NCI-H2227 (cell line): ENCODE results near the gene STPG4.

Experiments used
- DNase-seq: peaks from one replicate; lab custom pipeline; 2025; ENCODE audit not compliant: unreplicated experiment; lab: John Stamatoyannopoulos, UW

Gene STPG4

DNA sequence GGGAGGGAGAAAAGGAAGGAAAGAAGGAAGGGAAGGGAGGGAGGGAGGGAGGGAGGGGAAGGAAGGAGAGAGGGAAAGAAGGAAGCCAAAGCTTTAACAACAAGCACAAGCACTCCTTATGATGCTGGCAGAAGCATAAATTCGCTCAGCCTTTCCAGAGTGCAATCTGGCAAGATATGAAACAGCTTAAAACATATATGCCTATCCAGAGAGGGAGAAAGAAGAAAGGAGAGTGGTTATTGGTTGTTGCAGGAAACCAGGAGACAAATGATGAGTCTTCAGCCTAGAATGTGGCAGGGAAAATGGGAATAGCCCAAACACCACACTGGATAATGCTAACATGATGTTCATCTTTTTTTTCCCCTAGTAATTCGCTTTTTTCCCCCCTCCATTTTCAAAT, 64.0 kb downstream of the STPG4 start:
- no peak for DNase-seq

DNA sequence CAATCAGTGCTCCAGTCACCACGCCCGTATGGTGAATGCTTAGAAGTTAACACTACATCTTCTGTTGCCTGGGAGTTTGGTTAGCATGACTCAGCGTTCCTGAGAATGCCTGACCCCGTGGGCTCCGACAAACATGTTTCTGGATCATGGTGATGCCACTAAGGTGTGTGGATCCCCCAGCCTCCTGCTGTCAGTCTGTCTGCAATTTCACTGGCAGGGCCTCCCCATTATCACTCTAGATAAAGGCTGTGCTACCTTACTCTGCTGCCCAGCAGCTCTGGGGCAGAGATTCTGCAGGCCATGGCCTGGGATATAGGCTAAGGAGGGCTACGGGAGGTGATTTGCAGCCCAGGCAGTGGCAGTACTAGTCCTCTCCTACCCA, 66.0 kb downstream of the STPG4 start:
- DNase-seq, result no peak

DNA sequence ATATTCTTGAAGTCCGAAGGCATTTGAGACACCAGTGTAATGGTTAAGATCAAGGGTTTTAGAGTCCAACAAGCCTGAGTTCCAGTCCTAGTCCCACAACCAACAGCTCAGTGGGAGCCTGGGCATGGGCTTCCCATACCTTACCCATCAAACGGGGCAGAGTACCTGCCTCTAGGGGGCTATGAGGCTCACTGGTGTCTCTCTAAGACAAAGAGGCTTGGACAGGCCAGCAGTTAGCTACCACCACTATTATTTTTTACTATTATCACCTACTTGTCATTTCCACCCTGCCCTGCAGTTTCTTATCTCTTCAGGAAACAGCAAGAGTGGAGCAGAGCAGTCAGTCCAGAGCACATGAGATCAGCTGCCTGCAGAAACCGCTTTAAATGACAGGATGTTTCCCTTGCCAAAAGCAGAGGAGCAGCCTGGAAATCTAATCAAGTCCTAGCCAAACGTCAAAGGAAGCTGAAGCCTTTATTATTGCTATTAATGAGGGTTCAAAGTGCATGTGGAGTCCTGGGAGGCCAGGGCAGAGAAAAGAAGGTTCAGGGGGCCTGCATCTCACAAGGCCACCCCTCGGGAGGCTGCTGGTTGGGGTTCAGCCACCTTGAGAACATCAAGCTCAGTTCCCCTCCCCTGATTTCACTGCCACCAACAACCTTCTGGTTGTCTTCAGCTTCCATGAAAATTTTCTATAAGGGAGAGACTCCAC, 66.6 kb downstream of the STPG4 start:
- DNase-seq, result no peak

DNA sequence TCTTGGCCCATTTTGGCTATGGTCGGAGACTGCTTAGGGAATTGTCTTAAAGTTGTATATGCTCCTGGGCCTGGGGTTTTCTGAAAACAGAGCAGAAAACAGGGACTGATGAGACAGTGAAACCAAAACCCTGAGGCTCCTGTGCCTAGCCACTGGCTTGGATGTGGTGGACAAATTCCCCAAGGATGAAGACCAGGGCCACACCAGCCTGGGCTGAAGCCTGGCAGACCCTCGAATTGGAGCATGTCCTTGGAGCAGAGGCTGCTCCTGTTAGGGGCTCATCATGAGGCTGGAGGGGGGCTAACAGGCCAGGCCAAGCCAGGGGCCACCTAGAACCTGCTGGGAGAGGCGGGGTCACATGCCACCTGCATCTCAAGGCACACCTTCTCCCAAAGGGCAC, 68.1 kb downstream of the STPG4 start:
- no peak for DNase-seq

DNA sequence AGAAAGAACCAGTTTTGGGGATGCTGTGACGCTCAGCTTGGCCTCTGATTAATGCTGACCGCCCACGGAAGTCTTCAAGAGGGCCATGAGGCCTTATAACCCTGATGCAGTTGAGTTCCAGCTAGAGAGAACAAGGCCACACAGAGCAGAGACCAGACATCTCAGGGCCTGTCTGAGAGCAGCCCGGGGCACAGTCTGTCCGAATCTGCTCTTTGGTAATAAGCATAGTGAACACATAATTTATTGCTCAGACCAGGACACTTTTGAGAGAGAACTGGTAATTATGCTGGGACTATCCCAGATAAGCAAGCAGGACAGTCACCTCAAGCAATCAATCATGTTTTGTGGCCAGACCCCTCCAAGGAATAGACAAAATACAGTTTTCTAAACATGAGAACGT, 68.5 kb downstream of the STPG4 start:
- no peak for DNase-seq

DNA sequence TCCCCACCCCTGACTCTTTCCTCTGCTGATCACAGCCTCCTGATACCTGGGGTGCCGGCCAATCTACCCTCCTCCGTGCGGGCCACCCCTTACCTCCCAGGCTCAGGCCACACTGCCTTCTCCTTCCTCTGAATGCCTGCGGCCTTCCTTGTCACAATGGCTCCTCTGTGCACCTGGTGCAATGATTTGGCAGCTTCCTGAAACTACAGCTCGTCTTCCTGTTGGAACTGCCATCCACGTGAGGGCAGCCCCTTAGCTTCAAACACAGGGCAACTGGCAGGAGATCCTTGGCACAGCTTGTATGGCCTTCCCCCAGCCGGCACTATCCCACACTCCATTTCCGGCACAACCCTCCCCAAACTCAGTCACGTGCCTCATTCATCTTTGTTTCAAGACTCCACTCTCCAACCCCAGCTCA, 69.0 kb downstream of the STPG4 start:
- DNase-seq, result no peak

DNA sequence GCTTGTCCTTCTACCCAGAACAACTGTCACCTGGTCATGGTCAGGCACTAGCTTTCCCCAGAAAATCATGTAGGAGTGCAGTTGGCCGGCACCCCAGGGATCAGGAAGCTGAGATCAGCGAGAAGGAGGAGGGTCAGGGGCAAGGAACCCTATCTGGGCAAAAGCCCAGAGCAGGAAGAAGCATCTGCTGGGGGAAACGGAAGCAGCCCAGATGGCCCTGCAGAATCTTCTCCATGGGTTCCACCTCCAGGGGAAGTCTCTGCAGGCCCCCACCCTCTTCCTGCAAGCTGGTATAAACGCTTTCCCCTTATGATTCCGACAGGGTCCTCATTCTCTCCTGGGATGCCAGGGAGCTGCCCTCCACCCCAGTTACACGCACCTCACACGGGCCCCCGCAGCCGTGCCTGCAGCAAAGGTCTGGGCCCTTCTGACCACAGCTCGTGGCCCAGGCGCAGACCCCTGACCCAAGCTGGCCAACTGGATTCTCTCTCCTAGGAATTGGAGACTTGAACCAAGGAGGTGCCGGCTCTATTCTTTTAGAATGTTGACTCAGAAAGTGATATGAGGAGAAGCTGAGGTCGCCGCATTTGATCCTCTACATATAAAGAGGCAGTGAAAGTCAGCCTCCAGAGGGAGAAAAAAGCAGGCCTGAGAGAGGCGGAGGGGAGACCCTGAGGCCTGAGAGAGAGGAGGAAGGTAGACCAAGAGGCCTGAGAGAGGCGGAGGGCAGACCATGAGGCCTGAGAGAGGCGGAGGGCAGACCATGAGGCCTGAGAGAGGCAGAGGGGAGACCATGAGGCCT, 71.0 kb downstream of the STPG4 start:
- DNase-seq, result no peak

DNA sequence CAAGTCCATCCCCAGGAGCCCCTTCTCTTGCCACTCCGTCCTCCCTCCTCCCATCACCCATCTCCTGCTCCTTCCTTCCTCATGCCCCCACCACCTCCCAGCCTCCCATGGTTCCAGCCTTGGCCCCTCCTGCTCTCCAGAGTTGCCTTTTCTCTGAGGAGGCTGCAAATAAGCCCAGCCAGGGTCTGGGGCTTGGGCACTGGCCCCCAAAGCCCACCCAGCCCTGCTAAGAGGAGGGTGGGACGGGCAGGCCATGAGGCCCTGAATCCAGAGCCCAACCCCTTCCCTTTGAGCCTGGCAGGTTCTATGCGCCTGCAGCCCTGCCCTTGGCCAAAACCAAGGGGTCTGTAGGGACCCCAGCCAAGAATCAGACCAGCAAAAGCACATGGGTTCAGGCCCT, 71.6 kb downstream of the STPG4 start:
- no peak for DNase-seq

DNA sequence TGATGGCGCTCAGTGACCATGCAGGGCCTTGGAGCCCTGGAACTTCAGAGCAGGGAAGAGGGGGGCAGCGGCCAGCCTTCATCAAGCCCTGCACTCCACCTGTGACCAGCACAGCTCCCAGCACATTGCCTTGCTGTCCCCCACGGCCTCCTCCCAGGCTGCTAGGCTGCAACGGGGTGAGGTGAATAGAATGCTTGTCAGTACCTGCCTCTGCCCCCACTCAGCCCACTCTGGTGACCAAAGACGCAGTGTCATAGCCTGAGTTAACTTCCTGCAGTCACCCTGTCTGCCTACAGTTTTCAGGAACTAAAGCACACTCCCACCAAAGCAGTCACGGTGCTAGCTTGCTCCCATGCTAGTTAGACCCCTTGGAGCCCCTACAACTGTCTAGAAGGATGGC, 72.1 kb downstream of the STPG4 start:
- no peak for DNase-seq

DNA sequence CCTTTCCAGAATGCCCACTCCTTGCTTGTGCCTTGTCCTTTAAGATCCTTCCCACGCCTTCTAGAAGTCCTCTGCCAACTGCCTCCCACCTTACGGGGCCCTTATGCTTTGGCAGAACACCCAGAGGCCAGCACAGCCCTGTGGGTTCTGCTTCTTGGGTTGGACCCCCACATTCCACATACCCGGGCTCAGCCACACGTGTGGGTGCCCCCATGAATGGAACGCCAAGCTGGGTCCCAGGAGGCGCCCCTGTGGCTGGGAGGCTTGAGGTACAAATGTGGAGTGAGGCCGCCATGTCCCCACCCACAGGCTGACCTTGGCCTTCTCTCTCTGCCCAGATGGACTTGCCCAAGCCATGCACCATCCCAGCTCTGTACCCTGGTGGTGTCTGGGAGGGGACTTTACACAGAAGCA, 74.2 kb downstream of the STPG4 start:
- no peak for DNase-seq

DNA sequence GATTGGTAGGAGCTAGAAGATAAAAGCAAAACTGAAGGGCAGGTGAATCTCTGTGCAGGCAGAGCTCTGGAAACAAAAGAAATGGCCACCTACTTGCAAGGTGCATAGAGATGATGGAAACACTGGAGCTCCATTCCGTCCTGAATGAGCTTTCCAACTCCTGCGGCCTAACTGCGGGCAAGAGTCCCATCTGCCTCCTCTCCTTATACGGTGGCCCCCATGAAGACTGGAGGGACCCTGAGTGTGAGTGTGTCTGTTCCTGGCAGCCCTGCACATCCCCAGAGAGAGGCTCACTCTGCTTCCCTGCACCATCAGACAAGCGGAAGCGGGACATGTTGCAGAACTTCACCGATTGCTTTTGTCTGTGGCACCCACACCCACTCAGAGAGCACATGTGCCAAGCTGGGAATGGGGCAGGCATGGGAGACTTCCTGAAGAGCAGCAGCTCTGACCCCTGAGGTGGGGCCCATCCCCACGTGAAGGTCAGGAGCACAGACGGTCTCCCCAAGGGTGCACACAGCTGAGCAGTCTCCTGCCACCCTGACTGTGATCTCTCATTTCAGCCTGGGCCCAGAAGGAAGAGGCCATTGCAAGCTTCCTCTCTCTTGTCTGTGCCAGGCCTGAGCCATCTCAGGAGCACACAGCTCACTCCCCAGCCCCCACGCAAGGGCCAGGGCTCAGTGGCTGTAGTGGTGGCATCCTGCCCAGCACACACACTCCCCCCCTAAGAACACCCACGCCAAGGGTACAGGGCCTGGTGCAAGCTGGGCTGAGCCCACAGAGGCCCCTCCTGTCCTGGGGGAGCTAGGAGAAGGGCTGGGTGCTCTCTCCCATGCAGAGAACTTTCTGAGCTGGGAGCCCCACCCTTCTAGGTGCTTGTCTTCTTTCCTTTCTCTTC, 75.3 kb downstream of the STPG4 start:
- no peak for DNase-seq

DNA sequence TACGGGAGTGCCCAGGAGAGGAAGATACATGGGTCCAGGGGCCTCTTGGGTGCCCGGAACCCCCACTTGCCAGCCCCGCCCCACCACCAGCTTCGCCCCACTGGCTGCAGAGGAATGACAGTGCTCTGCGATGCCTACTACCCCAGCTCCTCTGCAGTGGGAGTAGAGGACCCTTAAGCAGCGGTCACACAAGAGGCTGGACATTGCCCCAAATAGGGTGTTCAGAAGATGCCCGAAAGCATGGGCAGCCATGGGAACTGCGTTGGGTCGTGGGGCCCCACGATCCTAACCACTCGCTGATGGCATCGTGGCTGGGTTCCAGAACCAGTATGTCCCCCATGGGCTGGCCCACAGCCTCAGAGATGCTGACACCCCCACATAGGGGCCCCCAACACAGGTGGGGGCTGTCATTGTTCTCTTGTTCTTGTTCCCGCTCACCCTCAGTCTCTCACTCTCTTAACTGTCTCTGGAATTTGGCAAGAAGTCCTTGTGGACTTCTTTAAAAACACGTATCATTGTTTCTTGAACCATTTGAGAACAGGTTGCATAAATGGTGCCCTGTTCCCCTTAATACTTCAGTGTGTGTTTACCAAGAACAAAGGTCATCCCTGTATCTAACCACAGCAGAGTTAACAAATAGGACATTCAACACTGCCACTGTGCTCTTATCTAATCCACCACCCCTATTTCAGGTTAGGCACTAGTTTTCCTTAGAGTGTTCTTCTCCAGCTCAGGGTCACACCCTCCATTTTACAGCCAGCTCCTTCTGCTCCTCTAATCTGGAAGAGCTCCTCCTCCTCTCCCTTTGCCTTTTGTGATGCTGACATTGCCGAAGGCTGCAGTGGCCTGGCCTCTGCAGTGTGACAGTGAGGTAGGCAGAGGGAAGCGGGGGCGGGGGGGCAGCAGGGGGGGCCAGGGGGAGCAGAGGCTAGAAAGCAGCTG, 76.3 kb downstream of the STPG4 start:
- DNase-seq, result no peak

DNA sequence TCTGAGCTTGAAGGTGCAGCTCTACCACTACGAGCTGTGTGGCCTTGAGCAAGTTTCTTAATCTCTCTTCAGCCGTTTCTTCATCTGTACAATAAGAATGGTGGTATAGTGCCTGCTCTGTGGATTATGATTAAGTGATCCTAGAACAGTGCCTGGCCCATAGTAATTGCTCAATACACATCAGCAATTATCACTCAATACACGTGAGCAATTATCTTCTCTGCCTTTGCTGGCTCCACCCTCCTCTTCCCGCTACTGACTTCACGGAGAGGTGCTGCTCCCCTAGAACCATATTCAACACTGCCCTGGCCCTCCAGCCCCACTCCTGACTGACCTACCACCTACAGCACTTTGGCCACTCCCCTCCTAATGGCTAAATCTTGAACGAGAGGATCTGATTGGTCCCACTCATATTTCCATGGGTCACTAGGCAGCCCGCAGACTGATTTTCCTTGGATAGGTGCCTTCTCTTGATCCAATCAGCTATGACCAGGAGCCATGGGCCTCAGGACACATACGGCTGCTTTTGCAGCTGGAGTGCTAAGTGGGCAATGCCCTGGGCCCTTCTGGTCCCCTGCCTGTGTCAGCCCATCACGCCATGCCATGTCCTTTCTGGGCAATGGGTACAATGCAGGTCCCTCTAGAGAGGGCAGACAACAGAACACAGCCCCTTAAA, 77.5 kb downstream of the STPG4 start:
- no peak for DNase-seq

DNA sequence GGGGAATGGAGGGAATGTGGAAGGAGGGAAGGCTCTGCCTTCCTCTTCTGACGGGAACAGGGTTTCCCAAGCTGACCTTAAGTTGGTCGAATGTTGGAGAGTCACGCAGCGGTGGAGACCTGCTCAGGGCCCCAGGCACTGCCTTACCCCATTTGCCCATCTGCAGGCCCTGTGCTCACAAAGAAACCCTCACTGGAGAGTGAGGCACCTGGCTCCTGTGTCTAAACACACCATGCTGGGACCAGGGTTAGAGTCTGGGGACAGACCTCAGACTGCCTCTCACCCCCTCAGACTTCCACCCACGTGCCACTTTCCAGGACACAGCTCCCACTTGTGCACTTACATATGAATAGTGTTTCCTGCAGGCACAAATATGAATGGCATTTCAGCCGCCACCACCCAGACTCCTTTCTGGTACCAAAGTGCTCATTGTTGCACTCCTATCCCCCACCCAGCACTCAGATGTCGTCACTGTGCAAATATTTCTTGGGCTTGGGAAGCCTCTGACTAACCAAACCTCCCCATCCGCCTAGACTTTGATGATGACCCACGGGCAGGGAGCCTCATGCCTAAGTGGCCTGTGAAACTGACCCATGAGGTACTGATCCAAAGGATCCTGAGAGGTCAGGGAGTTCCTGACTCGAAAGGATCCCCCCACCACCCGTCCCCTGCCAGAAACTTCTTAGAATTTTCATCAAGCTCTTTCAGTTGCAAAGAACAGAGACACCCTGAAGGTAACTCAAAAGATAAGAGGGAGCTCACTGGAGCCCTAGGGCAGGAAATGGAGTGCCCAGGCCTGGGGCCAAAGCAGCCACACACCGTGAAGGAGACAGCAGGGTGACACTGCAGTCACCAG, 78.3 kb downstream of the STPG4 start:
- DNase-seq, result no peak

DNA sequence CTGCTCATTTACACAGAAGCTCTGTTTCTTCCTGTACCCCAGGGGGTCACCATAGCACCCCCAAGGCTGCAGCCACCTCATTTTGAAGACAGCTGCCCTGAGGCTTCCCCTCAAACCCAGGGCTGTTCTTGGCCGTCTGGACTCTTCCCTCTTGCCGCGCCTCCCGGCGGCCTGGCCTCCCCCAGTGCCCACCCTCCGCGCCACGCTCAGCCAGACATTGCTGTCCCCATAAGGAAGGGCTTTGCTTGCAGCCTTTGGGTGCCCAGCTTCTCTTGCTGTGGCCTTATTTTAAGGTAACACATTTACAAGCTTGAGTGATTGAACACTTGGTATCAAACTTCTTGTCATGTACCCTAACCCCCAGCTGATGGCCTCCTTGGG, 79.0 kb downstream of the STPG4 start:
- DNase-seq, result no peak

DNA sequence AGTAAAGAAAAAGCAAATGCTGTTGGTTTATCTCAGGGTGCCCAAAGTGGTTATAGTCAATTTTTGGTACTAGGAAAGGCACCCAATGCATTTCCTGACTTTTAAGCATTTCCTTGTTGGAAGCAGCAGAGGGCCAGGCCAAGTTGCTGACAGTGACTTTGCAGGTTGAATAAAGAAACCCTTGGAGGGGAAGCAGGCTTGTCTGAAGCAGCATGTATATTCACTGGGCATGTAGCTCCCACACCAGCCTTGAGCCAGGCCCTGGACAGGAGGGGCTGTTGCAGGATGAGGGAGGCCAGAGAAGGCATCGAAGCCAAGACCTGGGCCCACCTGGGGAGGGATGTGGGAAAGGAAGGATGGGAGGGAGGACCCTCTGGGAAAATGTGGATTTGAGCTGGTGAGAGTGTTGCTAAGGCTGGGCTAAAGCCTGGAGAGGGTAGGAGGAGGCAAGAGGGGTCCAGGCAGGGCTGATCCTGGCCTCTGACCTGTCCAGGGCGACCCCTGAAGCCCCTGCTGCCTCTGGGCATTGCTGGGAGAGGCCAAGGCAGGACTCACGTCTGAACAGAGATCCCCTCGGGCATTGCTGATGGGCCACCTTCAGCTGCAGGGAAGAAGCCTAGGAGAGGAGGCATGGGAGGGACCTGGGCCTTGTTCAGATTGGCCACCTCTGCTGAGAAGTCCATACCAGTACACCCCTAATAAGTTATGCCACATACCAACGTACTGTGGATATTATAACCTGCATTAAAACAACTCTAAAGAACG, 79.6 kb downstream of the STPG4 start:
- no peak for DNase-seq

DNA sequence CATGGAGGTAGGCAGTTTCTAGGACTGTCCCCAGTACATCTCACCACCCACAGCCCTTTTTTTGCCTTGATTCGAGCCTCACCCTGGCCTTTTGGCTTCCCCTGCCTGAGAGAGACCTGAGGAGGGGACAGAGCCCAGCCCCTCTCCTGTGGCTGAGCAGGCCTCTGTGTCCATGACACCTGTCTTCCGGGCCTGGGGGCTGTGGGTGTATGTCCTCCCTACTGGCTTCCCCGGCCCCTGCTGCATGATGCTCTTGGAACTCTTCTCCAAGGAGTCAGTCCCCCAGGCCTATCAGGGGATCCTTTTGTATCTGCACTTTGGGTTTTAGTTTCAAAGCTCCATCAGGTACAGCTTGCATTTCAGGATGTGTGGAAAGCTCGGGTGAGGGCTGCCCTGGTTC, 80.4 kb downstream of the STPG4 start:
- DNase-seq, result no peak

DNA sequence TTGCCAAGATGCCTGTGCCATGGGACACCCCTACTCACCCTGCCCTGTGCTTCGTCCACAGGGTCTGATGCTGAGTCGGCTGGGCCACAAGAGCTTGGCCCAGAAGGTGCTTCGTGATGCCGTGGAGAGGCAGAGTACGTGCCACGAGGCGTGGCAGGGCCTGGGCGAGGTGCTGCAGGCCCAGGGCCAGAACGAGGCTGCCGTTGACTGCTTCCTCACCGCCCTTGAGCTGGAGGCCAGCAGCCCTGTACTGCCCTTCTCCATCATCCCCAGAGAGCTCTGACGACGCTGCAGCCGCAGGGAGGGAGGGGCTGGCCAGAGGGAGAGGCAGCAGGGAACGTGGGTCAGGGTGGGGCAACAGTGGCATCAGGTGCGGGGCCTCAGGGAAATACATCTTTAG, 81.5 kb downstream of the STPG4 start:
- peak; percentile 42 for DNase-seq
